ENCODE data around the gene EGFLAM.

The EGFLAM gene

GRCh38 chr5:38290028-38290653, 31.8 kb downstream of the EGFLAM start:
- Mint-ChIP-seq H3K4me3 (no peak overlapping the region), H3K27ac (no peak overlapping the region), H3K36me3 (ENCODE audit: low read depth) (no peaks in the 10 kb centered on the region), H3K4me1 (ENCODE audit: low read depth) (no peaks in the 10 kb centered on the region), H3K9me3 (no peaks in the 10 kb centered on the region), H3K27me3 (no peaks in the 10 kb centered on the region)

DNA sequence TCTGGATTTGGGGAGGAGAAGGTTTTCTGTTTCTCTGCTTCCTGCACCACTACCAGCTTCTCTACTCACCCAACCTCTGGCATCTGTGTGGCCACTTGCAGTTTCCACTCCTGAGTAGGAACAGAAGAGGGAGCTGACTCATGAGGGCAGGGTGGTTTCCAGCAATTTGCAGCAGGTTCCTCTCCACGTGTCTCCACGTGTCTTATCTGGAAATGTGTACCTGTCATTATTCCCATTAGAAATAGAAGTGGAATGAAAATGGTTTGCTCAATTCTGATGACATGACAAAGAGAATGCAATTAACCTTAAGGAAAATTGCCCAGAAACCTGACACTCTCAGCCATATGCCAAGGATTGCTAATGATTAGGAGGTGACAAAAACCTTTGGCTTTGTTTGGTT, 33.0 kb downstream of the EGFLAM start:
- Mint-ChIP-seq H3K4me3 (no peak overlapping the region), H3K4me1 (ENCODE audit: low read depth) (no peaks in the 10 kb centered on the region), H3K27me3 (no peaks in the 10 kb centered on the region), H3K27ac (no peak overlapping the region), H3K36me3 (ENCODE audit: low read depth) (no peaks in the 10 kb centered on the region), H3K9me3 (no peaks in the 10 kb centered on the region)

DNA sequence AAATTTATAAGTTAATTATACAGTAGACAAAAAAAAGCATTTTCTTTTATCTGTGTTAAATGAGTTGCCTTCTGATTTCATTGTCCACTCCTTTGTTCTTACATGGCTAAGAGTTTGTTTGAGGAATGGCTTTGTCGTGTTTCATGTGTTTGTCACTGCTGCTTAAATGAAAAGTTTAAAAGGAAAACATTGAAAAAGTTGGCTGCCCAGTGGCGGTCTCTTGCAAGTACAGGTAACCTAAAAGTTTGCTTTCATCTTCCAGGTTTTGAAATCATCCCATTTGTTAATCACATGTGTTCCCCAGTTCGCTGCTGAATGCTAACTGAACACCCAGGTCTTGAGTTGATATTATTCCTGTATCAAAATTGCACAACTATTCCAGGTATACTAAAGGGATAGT, 33.9 kb downstream of the EGFLAM start:
- Mint-ChIP-seq H3K4me3 (no peak overlapping the region), H3K9me3 (no peaks in the 10 kb centered on the region), H3K4me1 (ENCODE audit: low read depth) (no peaks in the 10 kb centered on the region), H3K27me3 (peaks cover 3% of the 10 kb centered on the region), H3K27ac (no peak overlapping the region), H3K36me3 (ENCODE audit: low read depth) (no peaks in the 10 kb centered on the region)

- Mint-ChIP-seq H3K4me3 (no peak overlapping the region), H3K4me1 (ENCODE audit: low read depth) (no peaks in the 10 kb centered on the region), H3K36me3 (ENCODE audit: low read depth) (no peaks in the 10 kb centered on the region), H3K27me3 (peaks cover 5% of the 10 kb centered on the region), H3K9me3 (no peaks in the 10 kb centered on the region), H3K27ac (no peak overlapping the region)
Measured at GRCh38 chr5:38295751-38296150, 37.4 kb downstream of the EGFLAM start.

DNA sequence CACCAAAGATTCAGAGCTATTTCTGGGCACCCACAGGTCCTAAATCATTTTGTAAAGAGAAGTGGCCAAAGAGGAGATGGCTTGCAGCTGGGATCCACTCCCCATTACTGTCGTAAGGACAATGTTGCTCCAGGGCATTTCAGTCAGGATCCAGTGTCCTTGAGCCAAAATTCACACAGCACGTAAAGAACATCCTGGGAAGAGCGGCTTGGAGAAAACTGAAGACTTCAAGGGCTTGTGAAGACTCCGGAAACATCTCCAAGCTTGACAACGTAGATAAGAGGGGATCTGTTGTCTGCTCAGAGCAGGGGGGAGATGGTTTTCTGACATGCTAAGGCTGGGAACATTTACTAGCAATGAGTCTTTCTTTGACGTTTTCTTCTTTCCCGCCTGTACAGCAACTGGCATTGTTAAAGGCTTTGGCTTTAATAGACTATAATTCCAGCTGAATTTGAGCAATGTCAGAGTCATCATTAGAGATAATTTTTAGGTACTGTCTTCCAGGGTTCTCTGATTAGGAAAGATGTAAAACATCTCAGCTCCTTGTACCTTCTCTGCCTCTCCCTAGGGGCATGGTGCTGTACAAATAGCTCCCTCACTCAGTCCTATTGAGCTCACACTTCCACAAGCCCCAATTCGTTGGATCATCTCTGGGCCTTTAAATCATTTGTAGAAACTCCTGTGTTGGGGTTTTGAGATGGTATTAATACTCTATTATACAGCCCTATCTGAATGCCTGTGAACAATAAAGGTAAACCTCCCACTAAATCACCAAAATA, 39.7 kb downstream of the EGFLAM start:
- Mint-ChIP-seq H3K27ac (no peak overlapping the region), H3K9me3 (peaks cover 9% of the 10 kb centered on the region), H3K36me3 (ENCODE audit: low read depth) (no peaks in the 10 kb centered on the region), H3K27me3 (peaks cover 8% of the 10 kb centered on the region), H3K4me1 (ENCODE audit: low read depth) (no peaks in the 10 kb centered on the region), H3K4me3 (no peak overlapping the region)

DNA sequence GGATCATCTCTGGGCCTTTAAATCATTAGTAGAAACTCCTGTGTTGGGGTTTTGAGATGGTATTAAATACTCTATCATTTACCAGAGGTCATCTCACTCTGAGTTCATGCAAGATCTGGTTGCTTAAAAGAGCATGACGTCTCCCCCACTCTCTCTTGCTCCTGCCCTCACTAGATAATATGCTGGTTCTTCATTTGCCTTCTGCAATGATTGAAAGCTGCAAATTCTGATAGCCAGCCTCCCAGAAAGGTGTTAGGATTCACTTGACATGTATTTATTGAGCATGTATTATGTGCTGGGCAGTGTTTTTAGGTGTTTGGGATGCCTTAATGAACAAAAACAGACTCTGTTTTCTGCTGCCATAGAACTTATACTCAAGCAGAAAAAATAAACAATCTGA, 41.2 kb downstream of the EGFLAM start:
- Mint-ChIP-seq H3K4me3 (no peak overlapping the region), H3K27ac (no peak overlapping the region), H3K9me3 (peaks cover 18% of the 10 kb centered on the region), H3K4me1 (ENCODE audit: low read depth) (no peaks in the 10 kb centered on the region), H3K36me3 (ENCODE audit: low read depth) (no peaks in the 10 kb centered on the region), H3K27me3 (peaks cover 8% of the 10 kb centered on the region)

DNA sequence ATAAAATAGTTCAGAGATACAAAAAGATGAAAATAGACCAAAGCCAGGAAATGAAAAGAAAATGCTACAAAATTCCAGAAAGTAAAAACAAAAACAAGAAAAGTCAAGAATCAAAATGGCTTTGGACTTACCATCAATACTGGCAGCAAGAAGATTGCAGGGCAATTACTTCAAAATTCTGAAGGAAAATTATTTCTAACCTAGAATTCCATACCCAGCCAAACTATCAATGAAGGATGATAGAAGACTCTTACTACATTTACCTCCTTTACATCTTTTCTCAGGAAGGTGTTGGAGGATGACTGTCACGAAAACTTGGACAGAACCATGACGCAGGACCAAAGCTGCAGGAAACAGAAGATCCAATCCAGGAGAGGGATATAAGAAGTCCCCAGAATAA, 46.8 kb downstream of the EGFLAM start:
- Mint-ChIP-seq H3K27me3 (peaks cover 4% of the 10 kb centered on the region), H3K9me3 (peaks cover 33% of the 10 kb centered on the region), H3K4me3 (no peak overlapping the region), H3K36me3 (ENCODE audit: low read depth) (no peaks in the 10 kb centered on the region), H3K4me1 (ENCODE audit: low read depth) (no peaks in the 10 kb centered on the region), H3K27ac (no peak overlapping the region)

DNA sequence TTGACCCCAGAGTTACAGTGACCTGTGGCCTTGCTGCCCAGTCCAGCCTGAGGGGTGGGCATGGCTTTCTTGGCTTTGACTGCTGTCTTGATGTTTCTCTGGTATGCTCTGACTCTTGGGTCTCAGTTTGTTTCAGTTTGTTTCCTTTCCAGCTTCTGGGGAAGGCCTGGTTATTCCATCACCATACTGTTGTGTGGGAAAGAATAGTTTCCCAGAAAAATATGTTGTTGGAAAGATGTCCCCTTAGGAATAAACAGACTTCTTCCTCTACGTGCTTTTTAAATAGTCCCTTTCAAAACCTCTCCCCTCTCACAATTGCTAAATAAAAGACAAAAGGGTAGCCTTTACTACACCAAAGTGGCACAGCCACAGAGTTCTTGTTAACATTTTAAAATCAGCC, 49.5 kb downstream of the EGFLAM start:
- H3K4me1 Mint-ChIP-seq (ENCODE audit: low read depth), result no peaks in the 10 kb centered on the region

GRCh38 chr5:38316544-38317224, 58.3 kb downstream of the EGFLAM start:
- Mint-ChIP-seq H3K27me3 (peaks cover 4% of the 10 kb centered on the region), H3K27ac (no peak overlapping the region), H3K36me3 (ENCODE audit: low read depth) (no peaks in the 10 kb centered on the region), H3K4me1 (ENCODE audit: low read depth) (no peaks in the 10 kb centered on the region), H3K4me3 (no peak overlapping the region), H3K9me3 (no peaks in the 10 kb centered on the region)

More for the DNA sequence above, 49.5 kb downstream of the EGFLAM start:
- no peak overlapping the region for H3K27ac Mint-ChIP-seq
- peaks cover 26% of the 10 kb centered on the region for H3K9me3 Mint-ChIP-seq
- no peaks in the 10 kb centered on the region for H3K36me3 Mint-ChIP-seq (ENCODE audit: low read depth)
- no peaks in the 10 kb centered on the region for H3K27me3 Mint-ChIP-seq
- no peak overlapping the region for H3K4me3 Mint-ChIP-seq

DNA sequence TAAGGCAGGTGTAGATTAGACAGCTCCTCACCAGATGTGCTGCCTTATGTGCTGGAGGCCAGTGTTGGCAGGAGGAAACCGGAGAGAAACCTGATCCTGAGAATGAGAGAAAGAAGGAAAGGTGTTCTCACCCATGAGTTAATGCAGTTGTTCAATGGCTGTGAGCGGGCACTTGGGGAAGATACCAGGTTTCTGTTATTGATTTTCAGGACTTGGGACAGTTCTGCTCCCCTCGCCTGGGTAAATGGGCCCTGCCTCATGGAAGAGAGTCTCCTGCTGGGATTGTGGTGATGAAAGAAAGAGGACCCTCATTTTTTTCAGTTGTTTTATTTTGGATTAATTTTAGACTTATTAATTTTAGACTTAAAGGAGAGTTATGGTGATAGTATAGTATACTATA, 59.5 kb downstream of the EGFLAM start:
- Mint-ChIP-seq H3K27ac (no peak overlapping the region), H3K27me3 (peaks cover 4% of the 10 kb centered on the region), H3K36me3 (ENCODE audit: low read depth) (no peaks in the 10 kb centered on the region), H3K9me3 (no peaks in the 10 kb centered on the region), H3K4me3 (no peak overlapping the region), H3K4me1 (ENCODE audit: low read depth) (no peaks in the 10 kb centered on the region)

GRCh38 chr5:38319491-38319890, 61.1 kb downstream of the EGFLAM start:
- no peak overlapping the region for H3K4me3 Mint-ChIP-seq
- H3K27ac Mint-ChIP-seq, result no peak overlapping the region
- H3K27me3 Mint-ChIP-seq, result peaks cover 4% of the 10 kb centered on the region
- H3K36me3 Mint-ChIP-seq (ENCODE audit: low read depth), result no peaks in the 10 kb centered on the region
- no peaks in the 10 kb centered on the region for H3K9me3 Mint-ChIP-seq
- no peaks in the 10 kb centered on the region for H3K4me1 Mint-ChIP-seq (ENCODE audit: low read depth)

DNA sequence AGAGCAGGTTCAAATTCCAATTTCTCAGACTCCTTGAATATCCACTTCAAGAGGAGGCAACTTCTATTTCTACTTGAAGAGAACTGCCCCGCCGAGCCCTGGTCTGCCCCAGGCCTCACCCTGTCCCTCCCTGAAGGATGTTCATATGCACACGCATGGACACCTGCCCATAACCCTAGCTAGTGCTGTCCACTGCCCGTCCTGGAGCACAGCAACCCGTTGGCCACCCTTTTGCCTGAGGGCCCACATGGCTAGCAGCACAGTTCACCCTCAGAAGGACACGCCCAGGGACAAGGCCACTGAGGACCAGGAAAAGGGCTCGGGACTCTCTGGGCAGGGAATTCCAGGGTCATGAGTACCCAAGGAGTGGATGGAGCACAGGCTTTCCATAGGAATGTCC, 63.6 kb downstream of the EGFLAM start:
- Mint-ChIP-seq H3K36me3 (ENCODE audit: low read depth) (no peaks in the 10 kb centered on the region), H3K4me1 (ENCODE audit: low read depth) (no peaks in the 10 kb centered on the region), H3K9me3 (no peaks in the 10 kb centered on the region), H3K27ac (no peak overlapping the region), H3K27me3 (no peaks in the 10 kb centered on the region), H3K4me3 (no peak overlapping the region)

- H3K4me3 Mint-ChIP-seq, result no peak overlapping the region
- no peak overlapping the region for H3K27ac Mint-ChIP-seq
- H3K36me3 Mint-ChIP-seq (ENCODE audit: low read depth), result no peaks in the 10 kb centered on the region
- H3K27me3 Mint-ChIP-seq, result no peaks in the 10 kb centered on the region
- no peaks in the 10 kb centered on the region for H3K4me1 Mint-ChIP-seq (ENCODE audit: low read depth)
- H3K9me3 Mint-ChIP-seq, result no peaks in the 10 kb centered on the region
Measured at GRCh38 chr5:38323645-38324295, 65.4 kb downstream of the EGFLAM start.

DNA sequence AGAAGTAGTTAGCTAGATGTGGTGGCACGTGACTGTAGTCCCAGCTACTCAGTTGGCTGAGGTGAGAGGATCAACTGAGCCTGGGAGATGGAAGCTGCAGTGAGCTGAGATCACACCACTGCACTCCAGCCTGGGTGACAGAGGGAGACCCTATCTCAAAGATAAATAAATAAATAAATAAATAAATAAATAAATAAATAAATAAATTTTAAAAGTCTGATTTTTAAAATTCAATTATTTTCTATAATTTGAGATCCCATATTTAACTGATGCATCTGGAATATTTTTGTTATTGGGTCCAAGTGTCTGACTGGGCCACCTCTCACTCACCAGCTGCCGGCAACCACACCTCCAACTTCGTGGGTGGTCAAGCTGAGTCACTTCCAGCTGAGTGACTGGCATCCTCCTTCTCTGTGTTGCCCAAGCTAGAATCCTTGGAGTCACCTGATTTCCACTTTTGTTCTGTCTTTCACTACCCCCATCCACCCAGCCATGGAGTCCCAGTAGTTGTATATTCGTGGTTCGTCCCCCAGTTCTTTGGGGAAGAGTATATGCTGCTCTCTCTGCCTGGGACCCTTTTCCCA, 70.9 kb downstream of the EGFLAM start:
- no peaks in the 10 kb centered on the region for H3K27me3 Mint-ChIP-seq
- H3K36me3 Mint-ChIP-seq (ENCODE audit: low read depth), result no peaks in the 10 kb centered on the region
- no peaks in the 10 kb centered on the region for H3K4me1 Mint-ChIP-seq (ENCODE audit: low read depth)
- H3K4me3 Mint-ChIP-seq, result no peak overlapping the region
- no peak overlapping the region for H3K27ac Mint-ChIP-seq
- H3K9me3 Mint-ChIP-seq, result peaks cover 8% of the 10 kb centered on the region

- H3K36me3 Mint-ChIP-seq (ENCODE audit: low read depth), result no peaks in the 10 kb centered on the region
- H3K4me1 Mint-ChIP-seq (ENCODE audit: low read depth), result no peaks in the 10 kb centered on the region
- H3K27ac Mint-ChIP-seq, result no peak overlapping the region
- no peaks in the 10 kb centered on the region for H3K27me3 Mint-ChIP-seq
- H3K9me3 Mint-ChIP-seq, result peaks cover 8% of the 10 kb centered on the region
- no peak overlapping the region for H3K4me3 Mint-ChIP-seq
Measured at GRCh38 chr5:38330207-38330606, 71.8 kb downstream of the EGFLAM start.
